CD14-positive monocyte (primary cell): ENCODE data around the gene B3GNT2. TPM values are rescaled to one million over a fixed set of nuclear protein-coding genes. Genes with fewer than 3 reads are reported as not detected.
A peak's percentile ranks its signal among the peaks of the same experiment; 100 is the strongest.

Source experiments
- DNase-seq, 3 donors: peaks; one replicate each; pipeline ENCODE4 v3.0.0-alpha.2; 2011 to 2022
- H2AFZ ChIP-seq: 2 replicates; pipeline ENCODE4 v1.6.0; 2012; ENCODE audit warnings: mild to moderate bottlenecking, low read depth, low read length, inconsistent platforms; ENCODE audit not compliant: insufficient read depth, poor library complexity, severe bottlenecking
- H3K27ac ChIP-seq, 2 donors: 1 replicate in 1 of 2; 2 replicates in 1 of 2; pipeline ENCODE4 v1.5.1; 2012 to 2013; ENCODE audit warnings: low read length in 2 of 2, control low read depth in 1 of 2, inconsistent platforms in 1 of 2, low read depth in 1 of 2, mild to moderate bottlenecking in 1 of 2
- H3K27me3 ChIP-seq, 2 donors: one replicate each; pipeline versions ENCODE4 v1.6.0 to v1.6.1; 2011 to 2013; ENCODE audit warnings: low read length in 2 of 2; ENCODE audit not compliant: control insufficient read depth in 2 of 2, insufficient read depth in 2 of 2
- H3K36me3 ChIP-seq, 2 donors: replicated peaks in 1 of 2; 1 replicate in 1 of 2; 2 replicates in 1 of 2; pipeline versions ENCODE4 v1.5.1 to v1.6.1; 2012 to 2013; ENCODE audit warnings: low read length in 2 of 2, control low read depth in 1 of 2, inconsistent platforms in 1 of 2, mild to moderate bottlenecking in 1 of 2; ENCODE audit not compliant: insufficient read depth in 2 of 2, control insufficient read depth in 1 of 2
- H3K4me1 ChIP-seq, 2 donors: 1 replicate in 1 of 2; 2 replicates in 1 of 2; pipeline versions ENCODE4 v1.5.1 to v1.6.1; 2012 to 2013; ENCODE audit warnings: low read length in 2 of 2, control low read depth in 1 of 2, inconsistent platforms in 1 of 2, mild to moderate bottlenecking in 1 of 2, moderate library complexity in 1 of 2; ENCODE audit not compliant: insufficient read depth in 2 of 2, control insufficient read depth in 1 of 2
- H3K4me2 ChIP-seq: replicated peaks from 2 replicates; pipeline ENCODE3; 2012; ENCODE audit warnings: low read length, moderate library complexity, mild to moderate bottlenecking; ENCODE audit not compliant: poor library complexity, severe bottlenecking; ENCODE audit errors: extremely low read depth
- H3K4me3 ChIP-seq, 3 experiments: fragments of 200-600 bp in 1 of 3; sonication (generic) in 1 of 3; replicated peaks in 1 of 3; 1 replicate in 2 of 3; 2 replicates in 1 of 3; pipeline ENCODE4 v1.5.1; 2011 to 2013; ENCODE audit warnings: low read length in 3 of 3, mild to moderate bottlenecking in 3 of 3, control low read depth in 2 of 3, low read depth in 2 of 3, inconsistent platforms in 1 of 3, moderate library complexity in 1 of 3
- H3K79me2 ChIP-seq: 2 replicates; pipeline ENCODE4 v1.6.0; 2012; ENCODE audit warnings: mild to moderate bottlenecking, control low read depth, inconsistent platforms, low read length, moderate library complexity; ENCODE audit not compliant: insufficient read depth
- H3K9ac ChIP-seq: 2 replicates; pipeline ENCODE4 v1.6.0; 2017; ENCODE audit warnings: low read length, mild to moderate bottlenecking; ENCODE audit not compliant: insufficient read depth, poor library complexity, severe bottlenecking
- H3K9me3 ChIP-seq, 2 donors: replicated peaks in 1 of 2; 1 replicate in 1 of 2; 2 replicates in 1 of 2; pipeline versions ENCODE4 v1.5.1 to v1.6.1; 2012 to 2013; ENCODE audit warnings: low read length in 2 of 2, control low read depth in 1 of 2; ENCODE audit not compliant: control insufficient read depth in 1 of 2, insufficient read depth in 1 of 2
- H4K20me1 ChIP-seq: 2 replicates; pipeline ENCODE4 v1.6.0; 2012; ENCODE audit warnings: mild to moderate bottlenecking, low read length, control low read depth, moderate library complexity; ENCODE audit not compliant: insufficient read depth
- H3K27ac Mint-ChIP-seq, 7 donors: one replicate each; pipeline ENCODE4 v1.8.0; 2020; ENCODE audit warnings: mild to moderate bottlenecking in 7 of 7, mixed read lengths in 7 of 7, moderate library complexity in 6 of 7, inconsistent platforms in 2 of 7
- H3K27me3 Mint-ChIP-seq, 3 donors: one replicate each; pipeline ENCODE4 v1.8.0; 2021 to 2022; ENCODE audit warnings: low read depth in 3 of 3, mild to moderate bottlenecking in 3 of 3, mixed read lengths in 3 of 3, moderate library complexity in 3 of 3, inconsistent platforms in 1 of 3
- H3K36me3 Mint-ChIP-seq, 2 donors: one replicate each; pipeline ENCODE4 v1.8.0; 2020; ENCODE audit warnings: mixed read lengths in 2 of 2, inconsistent platforms in 1 of 2, mild to moderate bottlenecking in 1 of 2
- H3K4me1 Mint-ChIP-seq: one replicate; pipeline ENCODE4 v1.8.0; 2020; ENCODE audit warnings: mild to moderate bottlenecking, mixed read lengths
- H3K4me3 Mint-ChIP-seq, 2 donors: one replicate each; pipeline ENCODE4 v1.8.0; 2020; ENCODE audit warnings: mild to moderate bottlenecking in 2 of 2, mixed read lengths in 2 of 2, moderate library complexity in 1 of 2
- H3K9me3 Mint-ChIP-seq, 7 donors: one replicate each; pipeline ENCODE4 v1.8.0; 2020 to 2022; ENCODE audit warnings: mixed read lengths in 7 of 7, mild to moderate bottlenecking in 6 of 7, moderate library complexity in 6 of 7, inconsistent platforms in 2 of 7
- WGBS: methylation state at CpG from one replicate; pipeline ENCODE4 v1.1.5; 2013; ENCODE audit warnings: missing lambda C conversion rate; ENCODE audit not compliant: insufficient coverage; 5-methylcytosine and 5-hydroxymethylcytosine counted together
- intact Hi-C, 2 donors: fragments of 100-400 bp; cut with micrococcal nuclease; formaldehyde crosslinking; loops; one replicate each; pipeline versions ENCODE4 v1.15.0 to v1.15.1; 2023
- polyA plus RNA-seq, 3 donors: library from polyadenylated mRNA; depleted of rRNA in 1 of 3; unstranded in 2 of 3; stranded (reverse) in 1 of 3; fragments of 300-500 nt in 2 of 3; fragments of >200 nt in 1 of 3; fragmentation: Illumina TruSeq in 2 of 3; gene quantifications; 1 replicate in 2 of 3; 2 replicates in 1 of 3; pipeline ENCODE4 v1.2.3, GENCODE V29; 2012 to 2021
- TF ChIP-seq, protein P1 (sequence below): fragments of 200-600 bp; IDR thresholded peaks from one replicate; pipeline ENCODE4 v1.8.0; 2022; ENCODE audit warnings: antibody characterized with exemption, mild to moderate bottlenecking

The B3GNT2 gene
- polyA plus RNA-seq, 3 donors = 15.9 to 34.7 (median 18.5) TPM

DNA sequence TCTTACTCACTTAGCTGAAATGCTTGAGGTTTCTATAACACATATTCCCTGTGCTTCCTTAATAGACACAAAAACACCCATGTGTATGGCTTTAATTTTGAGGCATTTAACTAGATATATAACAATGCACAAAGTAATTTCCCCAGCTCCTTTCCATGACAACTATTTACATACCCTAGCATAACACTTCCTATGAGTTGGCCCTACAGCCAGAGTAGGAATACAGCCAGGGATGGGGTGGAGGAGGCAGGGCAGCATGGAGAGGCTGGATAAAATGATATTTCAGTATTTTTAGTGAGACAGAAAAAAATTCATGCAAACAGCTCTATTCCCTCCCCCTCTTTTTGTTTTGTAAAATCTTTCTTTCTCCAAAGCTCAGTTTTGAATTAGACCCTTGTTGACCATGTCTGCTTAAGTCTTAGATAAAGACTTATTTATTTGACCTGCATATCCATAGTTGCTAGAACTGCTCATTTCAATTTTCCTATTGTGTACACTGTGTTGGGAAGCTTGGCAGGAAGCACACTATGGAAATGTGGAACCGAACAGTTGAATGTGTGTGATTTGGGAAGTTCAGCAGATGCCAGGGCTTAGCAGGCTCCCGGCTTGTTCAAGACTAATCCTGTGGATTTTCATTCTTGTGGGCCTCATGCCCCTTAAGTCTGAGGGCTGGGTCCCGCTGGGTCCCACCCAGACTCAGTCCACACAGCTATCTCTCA, 11.2 kb upstream of the B3GNT2 start:
- no peak overlapping the region for H3K27ac Mint-ChIP-seq
- TF ChIP-seq, protein P1, sequence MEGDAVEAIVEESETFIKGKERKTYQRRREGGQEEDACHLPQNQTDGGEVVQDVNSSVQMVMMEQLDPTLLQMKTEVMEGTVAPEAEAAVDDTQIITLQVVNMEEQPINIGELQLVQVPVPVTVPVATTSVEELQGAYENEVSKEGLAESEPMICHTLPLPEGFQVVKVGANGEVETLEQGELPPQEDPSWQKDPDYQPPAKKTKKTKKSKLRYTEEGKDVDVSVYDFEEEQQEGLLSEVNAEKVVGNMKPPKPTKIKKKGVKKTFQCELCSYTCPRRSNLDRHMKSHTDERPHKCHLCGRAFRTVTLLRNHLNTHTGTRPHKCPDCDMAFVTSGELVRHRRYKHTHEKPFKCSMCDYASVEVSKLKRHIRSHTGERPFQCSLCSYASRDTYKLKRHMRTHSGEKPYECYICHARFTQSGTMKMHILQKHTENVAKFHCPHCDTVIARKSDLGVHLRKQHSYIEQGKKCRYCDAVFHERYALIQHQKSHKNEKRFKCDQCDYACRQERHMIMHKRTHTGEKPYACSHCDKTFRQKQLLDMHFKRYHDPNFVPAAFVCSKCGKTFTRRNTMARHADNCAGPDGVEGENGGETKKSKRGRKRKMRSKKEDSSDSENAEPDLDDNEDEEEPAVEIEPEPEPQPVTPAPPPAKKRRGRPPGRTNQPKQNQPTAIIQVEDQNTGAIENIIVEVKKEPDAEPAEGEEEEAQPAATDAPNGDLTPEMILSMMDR = no peak
- peaks cover 24% of the 10 kb centered on the region for H3K4me1 Mint-ChIP-seq
- 78% methylated on average over 3 of the region's 3 CpGs for WGBS
- Histone ChIP-seq H3K27ac (no peak overlapping the region), H3K4me2 (no peak overlapping the region), H3K36me3 (no peaks in the 10 kb centered on the region), H4K20me1 (no peaks in the 10 kb centered on the region), H2AFZ (no peak overlapping the region), H3K27me3 (no peaks in the 10 kb centered on the region), H3K4me3 (no peak overlapping the region), H3K79me2 (no peaks in the 10 kb centered on the region), H3K4me1 (peaks cover 14% of the 10 kb centered on the region in 2 donors), H3K9ac (no peak overlapping the region), H3K9me3 (no peaks in the 10 kb centered on the region)
- peaks cover 1 to 2% (median 2%) of the 10 kb centered on the region in 3 donors for H3K27me3 Mint-ChIP-seq
- peaks cover 0 to 3% of the 10 kb centered on the region in 2 donors for H3K36me3 Mint-ChIP-seq
- DNase-seq = no peak
- intact Hi-C loops = no loop called here
- no peak overlapping the region for H3K4me3 Mint-ChIP-seq
- H3K9me3 Mint-ChIP-seq = peaks cover 0 to 4% (median 2%) of the 10 kb centered on the region in 7 donors

GRCh38 chr2:62185475-62186155, 10.3 kb upstream of the B3GNT2 start:
- Histone ChIP-seq H2AFZ (no peak overlapping the region), H3K79me2 (no peaks in the 10 kb centered on the region), H3K4me2 (no peak overlapping the region), H3K9ac (no peak overlapping the region), H4K20me1 (no peaks in the 10 kb centered on the region), H3K27ac (no peak overlapping the region), H3K4me3 (no peak overlapping the region), H3K4me1 (peaks cover 14% of the 10 kb centered on the region in 2 donors), H3K27me3 (no peaks in the 10 kb centered on the region), H3K36me3 (no peaks in the 10 kb centered on the region), H3K9me3 (no peaks in the 10 kb centered on the region)
- Mint-ChIP-seq H3K27ac (peak overlapping the region in 1 of 7 donors; percentile 26), H3K27me3 (peaks cover 0 to 3% (median 1%) of the 10 kb centered on the region in 3 donors), H3K9me3 (peaks cover 0 to 4% (median 2%) of the 10 kb centered on the region in 7 donors), H3K36me3 (peaks cover 0 to 3% of the 10 kb centered on the region in 2 donors), H3K4me1 (peaks cover 24% of the 10 kb centered on the region), H3K4me3 (no peak overlapping the region)
- WGBS = 83% methylated on average over 12 of the region's 15 CpGs
- TF ChIP-seq, protein P1 = no peak
- intact Hi-C loops = no loop called here
- DNase-seq = no peak
